GM12874 (cell line): ENCODE measurements around the gene ELP4.

Source experiments
- CTCF ChIP-seq: IDR thresholded peaks from 2 replicates; pipeline ENCODE4 v1.5.1; 2011; ENCODE audit warnings: low read depth, mild to moderate bottlenecking, control low read depth, low read length, moderate library complexity; ENCODE audit not compliant: insufficient read depth

ELP4 gene

GRCh38 chr11:31819621-31820437, 310.3 kb downstream of the ELP4 start:
- no peak for TF ChIP-seq CTCF

- TF ChIP-seq CTCF, result no peak
Measured at GRCh38 chr11:31820438-31820818, 310.9 kb downstream of the ELP4 start.

- no peak for TF ChIP-seq CTCF
Measured at GRCh38 chr11:31821235-31821764, 311.7 kb downstream of the ELP4 start.

GRCh38 chr11:31821766-31822165, 312.2 kb downstream of the ELP4 start:
- no peak for TF ChIP-seq CTCF

- TF ChIP-seq CTCF, result no peak
Measured at GRCh38 chr11:31822175-31822926, 312.8 kb downstream of the ELP4 start.

- no peak for TF ChIP-seq CTCF
Measured at GRCh38 chr11:31822927-31823643, 313.5 kb downstream of the ELP4 start.
